HG03565 (cell line): ENCODE measurements around the gene RNF144A.

ENCODE experiments used
- ATAC-seq: cut with Tn5 transposase; IDR thresholded peaks from one replicate; pipeline ENCODE4 v1.9.1; 2021; ENCODE audit warnings: mild to moderate bottlenecking, moderate library complexity; ENCODE audit not compliant: unreplicated experiment

Gene RNF144A

GRCh38 chr2:7071154-7071553, 153.9 kb downstream of the RNF144A start:
- ATAC-seq: no peak

- no peak for ATAC-seq
These were observed 154.8 kb downstream of the RNF144A start for GRCh38 chr2:7071916-7072556.

GRCh38 chr2:7073901-7074300, 156.7 kb downstream of the RNF144A start:
- no peak for ATAC-seq

GRCh38 chr2:7075834-7076233, 158.6 kb downstream of the RNF144A start:
- no peak for ATAC-seq

- no peak for ATAC-seq
These were observed 160.6 kb downstream of the RNF144A start for GRCh38 chr2:7077660-7078267.

- no peak for ATAC-seq
These were observed 166.6 kb downstream of the RNF144A start for GRCh38 chr2:7083580-7084509.

- no peak for ATAC-seq
These were observed 167.4 kb downstream of the RNF144A start for GRCh38 chr2:7084601-7085000.

- ATAC-seq: no peak
These were observed 172.1 kb downstream of the RNF144A start for GRCh38 chr2:7089284-7089683.

GRCh38 chr2:7089898-7090510, 172.8 kb downstream of the RNF144A start:
- no peak for ATAC-seq

- ATAC-seq: no peak
These were observed 176.2 kb downstream of the RNF144A start for GRCh38 chr2:7093376-7093775.
